Measurements from ENCODE around the gene UMAD1.

GRCh38 chr7:7639421-7639820 is 1.1 kb upstream of the UMAD1 start:
- TF ChIP-seq CTCF (IDR thresholded peaks at IDR 0.05; ENCODE audit: extremely low read depth in 1 of 2, insufficient read depth in 1 of 2, low read depth in 1 of 2, low read length in 2 of 2) (no peak), JUN (IDR thresholded peaks at IDR 0.05; ENCODE audit: borderline replicate concordance, insufficient read depth, insufficient read length, low read depth) (no peak), MAX (IDR thresholded peaks at IDR 0.05; ENCODE audit: insufficient read depth, insufficient read length) (no peak), POLR2A (IDR thresholded peaks at IDR 0.05; ENCODE audit: low read depth, low read length) (no peak), POLR2AphosphoS5 (IDR thresholded peaks at IDR 0.05; ENCODE audit: insufficient read depth, low read depth, low read length) (no peak)
